Astrocyte of the spinal cord (primary cell): ENCODE results near the gene MYH4.

Experiments
- DNase-seq: peaks from one replicate; pipeline ENCODE4 v3.0.0; 2011; ENCODE audit warnings: low read depth, low spot score
- H3K4me3 ChIP-seq: 2 replicates; pipeline ENCODE4 v1.5.1; 2011; ENCODE audit warnings: low read depth, mild to moderate bottlenecking, low read length, moderate library complexity
- CTCF ChIP-seq: IDR thresholded peaks from 2 replicates; pipeline ENCODE4 v1.5.1; 2012; ENCODE audit warnings: low read depth, mild to moderate bottlenecking, low read length, inconsistent platforms
- in situ Hi-C: cut with HindIII; loops from 2 replicates; pipeline ENCODE4 v1.10.0; 2017; ENCODE audit warnings: low sequenced_read_pairs

MYH4 gene

GRCh38 chr17:10460062-10460461 lies 9.3 kb downstream of the MYH4 start:
- no peak overlapping the region for H3K4me3 ChIP-seq
- no peak for DNase-seq
- in situ Hi-C loops: no loop called here
- TF ChIP-seq CTCF: no peak

- in situ Hi-C loops: no loop called here
- no peak for TF ChIP-seq CTCF
- no peak for DNase-seq
- no peak overlapping the region for H3K4me3 ChIP-seq
These were observed 10.7 kb downstream of the MYH4 start for GRCh38 chr17:10458701-10459100.

- DNase-seq: no peak
- H3K4me3 ChIP-seq: no peak overlapping the region
- TF ChIP-seq CTCF: no peak
- in situ Hi-C loops: no loop called here
These were observed 11.4 kb downstream of the MYH4 start for GRCh38 chr17:10457952-10458351.

- no peak for DNase-seq
- no peak overlapping the region for H3K4me3 ChIP-seq
- in situ Hi-C loops: no loop called here
- TF ChIP-seq CTCF: no peak
These were observed 22.1 kb downstream of the MYH4 start for GRCh38 chr17:10447026-10447931.

- in situ Hi-C loops: no loop called here
- no peak for TF ChIP-seq CTCF
- H3K4me3 ChIP-seq: no peak overlapping the region
- DNase-seq: no peak
These were observed 29.5 kb downstream of the MYH4 start for GRCh38 chr17:10439816-10440215.

- no peak for DNase-seq
- H3K4me3 ChIP-seq: no peak overlapping the region
- in situ Hi-C loops: no loop called here
- TF ChIP-seq CTCF: no peak
These were observed 34.3 kb downstream of the MYH4 start for GRCh38 chr17:10435096-10435495.
